ENCODE results near the gene FAM53B. TPM values are rescaled to one million over a fixed set of nuclear protein-coding genes. Genes with fewer than 3 reads are reported as not detected.

FAM53B gene
- total RNA-seq, 1 experiment from 2014 or later: 9.4 TPM

DNA sequence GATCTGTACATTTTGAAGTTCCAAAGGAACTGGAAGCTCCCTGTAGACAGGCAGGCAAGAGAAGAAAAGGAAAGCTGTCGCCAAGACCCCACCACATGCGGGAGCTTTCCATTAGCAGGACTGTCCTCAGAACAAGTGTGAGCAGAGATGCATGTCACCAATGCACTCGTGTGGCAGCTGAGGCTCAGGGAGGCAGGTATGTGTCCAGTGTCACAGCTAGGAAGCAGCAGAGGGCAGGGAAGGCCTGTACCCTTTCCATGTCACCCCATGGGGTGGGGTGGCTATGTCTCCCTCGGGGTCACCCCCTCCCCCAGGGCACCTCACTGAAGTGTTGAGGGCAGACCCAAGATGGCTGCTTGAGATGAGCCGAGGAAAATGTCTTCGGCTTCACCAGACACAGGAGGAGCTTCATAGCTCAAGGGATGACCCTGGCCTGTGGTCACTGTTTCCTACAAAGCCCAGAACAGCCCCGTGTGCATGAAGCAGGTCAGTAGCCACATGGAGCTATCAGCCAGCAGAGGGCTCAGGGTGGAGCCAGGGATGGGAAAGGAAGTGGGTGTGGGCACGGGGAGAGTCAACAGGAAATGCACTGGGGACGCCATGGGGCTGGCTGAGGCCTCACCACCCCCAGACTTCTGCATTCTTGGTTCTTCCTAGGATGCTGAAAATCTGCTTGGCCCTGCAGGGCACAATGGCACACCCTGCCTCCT is 96.6 kb downstream of the FAM53B start:
- Histone ChIP-seq H3K36me3 (no peaks in the 10 kb centered on the region), H3K9me3 (replicated peaks) (no peaks in the 10 kb centered on the region), H3K4me3 (no peak overlapping the region), H3K27me3 (no peaks in the 10 kb centered on the region), H3K4me1 (peaks cover 49% of the 10 kb centered on the region), H3K27ac (peak overlapping the region; percentile 91)
- DNase-seq: peak; percentile 36 to 52

DNA sequence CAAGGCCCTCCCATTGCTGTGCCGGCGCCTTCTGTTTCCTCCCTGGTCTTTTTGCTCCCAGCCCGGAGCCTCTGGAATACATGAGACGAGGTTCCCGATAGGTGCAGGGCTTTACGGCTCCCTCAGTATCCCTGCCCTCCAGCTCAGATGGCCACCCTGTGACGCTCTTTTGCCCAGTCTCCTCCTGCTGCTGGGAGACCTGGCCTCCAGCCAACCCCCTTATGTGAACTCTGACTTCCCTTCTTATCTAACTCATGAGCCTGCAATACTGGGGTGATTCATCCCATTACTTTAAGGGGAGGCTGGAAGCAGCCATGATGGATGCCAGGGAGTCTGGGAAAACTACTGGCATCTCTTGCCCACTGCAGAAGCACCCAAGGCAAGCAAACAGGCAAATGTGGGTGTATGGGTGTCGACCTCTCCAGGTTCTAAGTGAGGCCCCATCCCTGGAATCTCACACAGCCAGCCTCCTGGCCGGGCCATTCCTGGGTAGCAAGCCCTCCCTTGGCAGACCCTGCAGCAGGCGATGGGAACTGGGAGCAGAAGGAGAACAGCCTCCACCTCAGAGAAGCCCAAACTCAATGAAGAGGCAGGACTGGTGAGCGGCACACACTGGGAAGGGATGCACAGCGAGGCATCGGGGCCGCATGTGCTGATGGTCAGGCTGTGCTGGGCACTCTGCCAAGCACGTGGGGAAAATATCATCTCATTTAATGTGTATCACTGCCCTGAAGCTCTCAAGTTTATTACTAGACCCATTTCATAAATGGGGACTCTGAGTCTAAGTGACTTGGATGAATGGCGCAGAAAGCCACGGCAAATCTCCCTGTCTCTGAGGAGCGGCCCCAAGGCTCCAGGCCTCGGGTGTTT is 97.5 kb downstream of the FAM53B start:
- H3K4me3 ChIP-seq: no peak overlapping the region
- peaks cover 49% of the 10 kb centered on the region for H3K4me1 ChIP-seq
- no peaks in the 10 kb centered on the region for H3K36me3 ChIP-seq
- DNase-seq: peak; percentile 34 to 43
- no peak overlapping the region for H3K27ac ChIP-seq
- no peaks in the 10 kb centered on the region for H3K9me3 ChIP-seq (replicated peaks)
- H3K27me3 ChIP-seq: no peaks in the 10 kb centered on the region

DNA sequence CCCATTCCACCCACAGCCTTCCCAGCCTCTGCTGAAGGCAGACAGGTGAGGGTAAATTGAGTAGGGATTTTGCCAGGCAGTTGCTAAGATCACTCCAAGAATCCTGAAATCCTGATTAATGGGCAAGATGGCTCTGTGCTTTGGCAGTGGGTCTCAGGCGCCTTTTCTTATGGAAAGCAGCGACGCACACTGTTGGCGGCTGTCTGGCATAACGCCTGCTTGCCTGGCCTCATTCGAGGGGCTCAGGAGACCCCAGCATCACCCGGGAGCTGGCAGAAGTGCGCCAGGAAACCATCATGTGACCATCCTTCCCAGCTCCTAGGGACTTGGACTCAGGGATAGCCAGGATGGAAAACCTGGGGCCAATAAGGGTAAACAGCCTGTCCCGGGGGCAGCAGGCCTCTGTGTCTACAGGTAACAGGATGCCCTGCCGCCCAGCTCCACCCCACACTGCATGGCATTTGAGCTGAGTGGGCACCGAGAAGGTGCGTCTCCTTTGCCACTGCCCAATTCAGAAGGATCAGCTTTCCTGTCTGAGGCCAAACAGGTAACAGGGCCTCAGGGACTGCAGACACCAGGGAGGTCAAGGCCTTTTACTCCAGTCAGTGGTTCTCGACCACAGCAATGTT is 98.6 kb downstream of the FAM53B start:
- Histone ChIP-seq H3K36me3 (no peaks in the 10 kb centered on the region), H3K27ac (no peak overlapping the region), H3K4me1 (peaks cover 40% of the 10 kb centered on the region), H3K9me3 (replicated peaks) (no peaks in the 10 kb centered on the region), H3K4me3 (no peak overlapping the region), H3K27me3 (no peaks in the 10 kb centered on the region)
- no peak for DNase-seq

DNA sequence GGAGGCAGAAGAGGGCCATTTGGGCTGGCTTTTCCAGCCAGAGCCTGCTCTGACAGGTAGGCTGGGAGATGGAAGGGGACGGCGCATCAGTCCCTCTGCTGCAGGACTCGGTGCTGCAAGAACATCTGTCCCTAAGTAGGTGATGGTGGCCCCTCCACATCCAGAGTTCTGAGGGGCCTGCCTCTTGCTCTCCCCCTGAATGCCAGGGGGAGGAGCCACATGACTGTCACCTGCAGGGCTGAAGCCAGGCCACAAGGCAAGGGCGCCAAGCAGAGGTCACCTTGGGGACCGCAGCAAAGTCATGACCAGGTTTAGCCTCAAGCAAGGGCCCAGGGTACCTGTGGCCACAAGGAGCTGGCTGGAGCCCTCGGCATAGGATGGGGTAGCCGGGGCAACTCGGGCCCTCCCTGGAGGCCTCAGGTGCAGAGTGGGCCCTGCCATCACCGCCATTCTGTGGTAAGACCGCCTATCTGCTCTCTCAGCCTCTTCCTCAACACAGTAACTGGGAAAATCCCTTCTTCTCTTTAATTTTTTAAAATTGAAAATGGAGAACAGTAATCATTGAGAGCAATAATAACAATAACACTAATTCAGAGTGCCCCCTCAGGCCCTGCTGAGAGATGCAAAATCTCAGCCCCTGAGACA is 99.3 kb downstream of the FAM53B start:
- DNase-seq: no peak
- H3K36me3 ChIP-seq: no peaks in the 10 kb centered on the region
- H3K4me3 ChIP-seq: no peak overlapping the region
- H3K9me3 ChIP-seq (replicated peaks): no peaks in the 10 kb centered on the region
- H3K4me1 ChIP-seq: peaks cover 35% of the 10 kb centered on the region
- H3K27me3 ChIP-seq: no peaks in the 10 kb centered on the region
- no peak overlapping the region for H3K27ac ChIP-seq

DNA sequence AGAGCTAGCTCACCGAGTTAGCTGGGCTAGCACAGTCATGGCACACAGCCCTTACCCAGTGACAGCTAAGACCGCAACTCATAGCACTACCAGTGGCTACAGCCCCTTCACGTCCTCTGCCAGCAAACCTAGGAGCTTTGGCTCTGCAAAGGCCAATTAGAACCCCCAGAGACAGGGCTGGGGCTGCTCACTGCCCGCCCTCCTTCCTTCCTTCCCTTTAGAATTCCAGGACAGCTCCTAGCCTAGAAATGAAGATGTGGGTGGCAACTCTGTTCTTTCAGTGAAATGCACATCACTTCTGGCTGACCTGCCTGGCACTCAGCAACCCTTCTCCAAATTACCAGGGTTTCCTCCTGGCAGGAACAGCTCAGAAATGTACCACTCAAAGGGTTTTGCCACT is 99.9 kb downstream of the FAM53B start:
- Histone ChIP-seq H3K36me3 (no peaks in the 10 kb centered on the region), H3K4me3 (no peak overlapping the region), H3K27me3 (no peaks in the 10 kb centered on the region), H3K27ac (no peak overlapping the region), H3K9me3 (replicated peaks) (no peaks in the 10 kb centered on the region), H3K4me1 (peaks cover 28% of the 10 kb centered on the region)
- DNase-seq: no peak

DNA sequence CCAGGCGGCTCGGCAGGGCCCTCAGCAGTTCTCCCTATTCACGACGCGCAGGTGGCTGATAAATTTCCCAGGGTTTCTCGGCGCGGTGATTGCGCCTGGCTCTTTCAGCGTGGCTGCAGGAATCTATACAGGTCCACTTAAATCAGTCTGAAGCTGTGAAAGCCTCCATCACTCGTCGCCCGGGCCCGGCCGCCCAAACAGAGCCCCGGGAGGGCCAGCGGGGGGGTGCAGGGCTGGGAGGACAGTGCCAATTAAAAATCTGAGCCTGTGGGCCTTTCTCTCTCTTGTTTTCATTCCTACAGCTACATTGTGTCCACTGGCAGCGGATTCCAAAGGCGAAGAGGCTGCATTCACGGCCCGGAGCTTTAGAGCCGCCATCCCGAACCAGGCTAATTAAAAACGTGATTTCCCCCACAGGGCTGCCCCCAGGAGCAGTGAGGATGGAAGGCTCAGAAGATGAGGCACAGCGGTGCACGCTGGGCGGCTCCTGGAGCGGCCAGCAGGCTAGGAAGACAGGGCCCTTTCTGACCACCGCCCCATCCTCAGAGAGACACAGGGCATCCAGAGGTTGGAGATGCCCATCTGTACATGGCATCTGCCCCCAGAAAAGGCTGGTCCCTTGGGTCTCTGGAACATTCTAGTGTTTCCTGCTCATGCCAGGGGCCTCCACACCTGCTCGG is 100.7 kb downstream of the FAM53B start:
- DNase-seq: no peak
- no peaks in the 10 kb centered on the region for H3K27me3 ChIP-seq
- no peak overlapping the region for H3K4me3 ChIP-seq
- no peaks in the 10 kb centered on the region for H3K9me3 ChIP-seq (replicated peaks)
- H3K4me1 ChIP-seq: peaks cover 23% of the 10 kb centered on the region
- no peak overlapping the region for H3K27ac ChIP-seq
- H3K36me3 ChIP-seq: no peaks in the 10 kb centered on the region

DNA sequence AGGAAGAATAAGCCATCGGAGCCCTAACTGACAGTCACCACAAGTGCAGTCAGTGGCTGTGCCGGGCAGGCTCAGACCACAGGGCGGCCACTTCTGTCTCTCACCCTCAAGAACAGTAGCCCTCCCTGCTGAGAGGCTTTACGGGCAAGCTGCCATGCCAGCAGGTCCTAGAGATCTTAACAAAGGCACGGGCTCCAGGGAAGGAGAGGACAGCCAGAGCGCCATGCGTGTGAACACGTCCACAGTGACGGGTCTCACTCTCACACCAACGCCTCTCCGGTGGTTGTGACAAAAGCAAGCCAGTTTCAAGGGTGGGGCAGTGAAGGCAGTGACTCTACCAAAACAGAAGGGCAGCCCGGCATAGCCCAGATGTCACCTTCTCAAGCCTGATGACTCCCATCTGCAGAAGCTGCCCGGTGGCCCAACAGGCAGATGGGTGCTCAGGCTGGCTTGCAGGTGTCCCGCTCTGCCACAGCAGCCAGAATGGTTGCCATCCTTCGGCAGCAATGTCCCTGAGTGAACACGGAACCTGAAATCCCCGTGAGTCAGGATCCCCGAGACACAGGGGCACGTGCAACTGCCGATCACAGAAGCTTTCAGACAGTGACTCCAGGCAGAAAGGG is 102.0 kb downstream of the FAM53B start:
- no peak for DNase-seq
- Histone ChIP-seq H3K4me3 (no peak overlapping the region), H3K36me3 (no peaks in the 10 kb centered on the region), H3K27me3 (no peaks in the 10 kb centered on the region), H3K27ac (no peak overlapping the region), H3K4me1 (peaks cover 10% of the 10 kb centered on the region; the same call in 1 of the 2 replicates), H3K9me3 (replicated peaks) (no peaks in the 10 kb centered on the region)

DNA sequence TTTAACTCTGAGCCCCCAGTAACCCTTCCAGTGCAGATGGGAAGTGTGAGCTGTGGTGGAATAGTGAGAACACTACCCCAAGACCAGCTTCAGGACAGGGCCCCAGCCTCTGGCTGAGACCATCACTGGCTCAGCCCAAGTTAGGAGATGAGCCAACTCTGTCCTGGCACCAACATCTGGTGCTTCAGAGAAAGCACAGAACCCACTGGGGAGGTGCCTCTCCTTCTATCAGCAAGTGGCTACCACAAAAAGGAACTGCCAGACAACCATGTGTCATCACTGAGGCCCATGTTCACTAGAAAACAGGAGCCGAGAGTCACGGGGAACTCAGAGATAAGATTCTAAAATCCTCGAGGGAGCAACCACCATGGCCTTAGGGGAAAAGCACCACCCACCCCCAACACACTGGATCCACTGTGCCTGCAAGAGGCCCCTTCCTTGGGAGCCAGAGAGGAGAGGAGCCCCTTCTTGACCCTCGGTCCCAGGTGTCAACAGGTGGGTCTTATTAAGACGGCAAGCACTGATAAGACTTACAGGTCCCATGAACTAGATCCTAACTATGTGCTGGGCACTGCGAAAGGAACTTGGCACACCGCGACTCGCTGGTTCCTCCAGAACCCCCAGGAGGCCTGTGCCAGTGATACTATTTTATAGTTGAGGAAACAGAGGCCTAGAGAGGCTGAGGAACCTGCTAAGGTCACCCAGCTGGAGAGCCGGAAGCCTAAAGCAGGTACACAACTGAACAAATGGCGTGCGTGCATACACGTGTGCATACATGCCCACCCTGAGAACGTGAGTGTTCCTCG is 102.7 kb downstream of the FAM53B start:
- DNase-seq: no peak
- H3K27ac ChIP-seq: no peak overlapping the region
- no peaks in the 10 kb centered on the region for H3K27me3 ChIP-seq
- H3K36me3 ChIP-seq: no peaks in the 10 kb centered on the region
- peaks cover 6% of the 10 kb centered on the region; the same call in 1 of the 2 replicates for H3K4me1 ChIP-seq
- no peak overlapping the region for H3K4me3 ChIP-seq
- H3K9me3 ChIP-seq (replicated peaks): no peaks in the 10 kb centered on the region

DNA sequence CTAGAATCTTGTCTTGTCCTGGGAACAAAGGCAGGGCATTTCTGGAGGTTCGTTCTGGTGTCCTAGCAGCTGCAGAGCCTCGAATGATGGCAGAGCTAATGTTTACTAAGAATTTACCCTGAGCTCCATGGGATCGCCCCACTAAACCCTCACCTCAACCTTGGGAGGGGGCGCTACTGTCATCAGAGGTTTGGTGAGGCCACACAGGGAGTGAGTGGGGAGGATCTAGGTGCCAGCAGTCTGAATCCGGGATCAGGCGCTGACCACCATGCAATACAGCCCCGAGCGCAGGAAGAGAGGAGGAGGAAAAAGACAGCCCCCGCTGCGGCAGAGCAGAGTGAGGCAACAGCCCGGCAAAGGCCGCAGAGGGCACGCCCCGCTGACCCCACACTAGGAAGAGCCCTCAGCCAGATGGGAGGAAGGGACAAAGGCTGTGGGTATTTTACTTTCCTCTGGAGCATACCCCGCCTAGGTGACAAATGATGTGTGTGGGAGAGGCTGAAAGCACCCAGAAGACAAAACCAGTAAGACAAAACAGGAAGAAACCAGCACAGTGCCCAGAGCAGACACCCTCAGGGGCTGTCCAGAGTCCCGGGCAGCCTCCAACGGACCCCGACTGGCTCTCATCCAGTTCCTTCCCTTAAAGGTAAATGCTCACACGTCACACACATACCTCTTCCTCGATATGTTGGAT is 103.5 kb downstream of the FAM53B start:
- H3K9me3 ChIP-seq (replicated peaks): no peaks in the 10 kb centered on the region
- no peak overlapping the region for H3K4me3 ChIP-seq
- H3K27me3 ChIP-seq: no peaks in the 10 kb centered on the region
- H3K36me3 ChIP-seq: no peaks in the 10 kb centered on the region
- no peaks in the 10 kb centered on the region for H3K4me1 ChIP-seq
- no peak for DNase-seq
- no peak overlapping the region for H3K27ac ChIP-seq

DNA sequence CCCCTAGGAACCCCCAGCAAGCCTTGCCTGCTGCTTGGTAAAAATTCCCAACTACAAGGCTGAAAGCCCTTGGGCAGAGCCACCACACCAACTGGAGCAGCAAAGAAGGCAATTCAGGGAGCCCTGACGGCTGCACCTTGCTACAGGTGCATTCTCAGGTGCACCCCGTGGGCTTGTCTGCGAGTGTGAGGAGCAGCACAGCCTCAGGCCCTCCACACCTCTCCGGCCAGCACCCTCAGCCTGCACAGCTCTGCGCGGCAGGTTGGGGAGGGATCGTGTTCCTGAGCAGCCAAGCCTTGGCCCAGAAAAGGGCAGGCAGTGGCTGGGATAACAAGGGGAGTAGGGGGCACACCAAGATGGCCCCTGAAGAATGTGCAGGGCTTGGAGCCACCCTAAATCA is 104.1 kb downstream of the FAM53B start:
- Histone ChIP-seq H3K9me3 (replicated peaks) (no peaks in the 10 kb centered on the region), H3K4me3 (no peak overlapping the region), H3K4me1 (no peaks in the 10 kb centered on the region), H3K27ac (no peak overlapping the region), H3K36me3 (no peaks in the 10 kb centered on the region), H3K27me3 (no peaks in the 10 kb centered on the region)
- DNase-seq: no peak

DNA sequence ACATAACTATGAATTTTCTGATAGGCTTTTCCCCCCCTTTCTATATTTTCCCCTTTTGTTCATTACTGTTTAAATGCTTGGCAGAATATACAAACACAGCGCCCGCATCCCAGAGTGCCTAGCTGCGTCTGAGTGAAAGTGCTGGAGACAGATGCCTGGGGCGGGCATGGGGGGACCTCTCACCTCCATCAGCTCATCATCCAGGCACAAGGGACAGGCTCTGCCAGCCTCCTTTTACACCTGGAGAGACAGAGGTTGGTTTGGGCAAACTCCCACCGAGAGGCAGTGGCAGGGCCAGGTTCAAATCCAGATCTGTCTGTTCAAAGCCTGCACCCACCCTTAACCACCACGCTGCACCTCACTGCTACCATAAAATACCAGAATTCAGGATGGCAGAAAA is 104.5 kb downstream of the FAM53B start:
- DNase-seq: no peak
- Histone ChIP-seq H3K36me3 (no peaks in the 10 kb centered on the region), H3K27me3 (no peaks in the 10 kb centered on the region), H3K4me3 (no peak overlapping the region), H3K4me1 (no peaks in the 10 kb centered on the region), H3K27ac (no peak overlapping the region), H3K9me3 (replicated peaks) (no peaks in the 10 kb centered on the region)

DNA sequence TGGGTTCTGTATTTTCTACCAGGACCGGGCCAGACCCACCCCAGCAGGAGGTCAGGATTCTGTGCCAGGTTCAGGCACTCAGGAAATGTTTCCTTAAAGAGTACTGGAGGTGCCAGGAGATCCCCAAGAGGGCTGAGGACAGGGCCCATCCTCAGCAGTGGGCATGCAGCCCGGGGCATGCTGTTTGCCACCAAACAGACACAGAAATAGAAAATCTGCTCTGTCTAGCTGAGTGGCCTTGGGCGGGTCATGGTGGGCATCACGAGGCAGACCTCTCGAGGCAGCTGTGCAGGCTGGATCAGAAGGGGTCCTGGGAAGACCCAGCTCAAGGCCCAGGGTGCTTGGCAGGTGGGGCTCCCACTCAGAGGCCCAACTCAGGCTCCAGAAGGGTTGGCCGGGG is 105.0 kb downstream of the FAM53B start:
- DNase-seq: no peak
- H3K9me3 ChIP-seq (replicated peaks): no peaks in the 10 kb centered on the region
- no peaks in the 10 kb centered on the region for H3K27me3 ChIP-seq
- H3K27ac ChIP-seq: no peak overlapping the region
- H3K4me3 ChIP-seq: no peak overlapping the region
- H3K36me3 ChIP-seq: no peaks in the 10 kb centered on the region
- H3K4me1 ChIP-seq: no peaks in the 10 kb centered on the region

DNA sequence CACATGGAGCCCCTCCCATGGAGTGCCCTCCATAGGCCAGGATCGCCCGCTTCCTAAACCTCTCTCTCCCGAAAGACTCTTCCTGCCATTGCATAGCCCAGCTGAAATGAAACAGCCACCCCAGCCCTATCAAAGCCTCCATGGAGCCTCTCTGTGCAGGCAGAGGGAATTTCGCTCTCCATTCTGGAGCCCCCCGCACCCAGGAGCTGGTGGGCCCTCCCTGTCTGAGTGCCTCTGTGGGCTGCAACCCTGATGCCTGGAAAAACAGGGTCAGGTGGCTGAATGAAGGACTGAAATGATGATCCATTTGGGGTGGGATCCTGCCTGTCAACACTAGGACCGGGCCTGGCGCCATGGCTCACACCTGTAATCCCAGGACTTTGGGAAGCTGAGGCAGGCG is 106.4 kb downstream of the FAM53B start:
- Histone ChIP-seq H3K9me3 (replicated peaks) (no peaks in the 10 kb centered on the region), H3K27me3 (no peaks in the 10 kb centered on the region), H3K4me3 (no peak overlapping the region), H3K27ac (no peak overlapping the region), H3K4me1 (no peaks in the 10 kb centered on the region), H3K36me3 (no peaks in the 10 kb centered on the region)
- DNase-seq: no peak

Data from SJCRH30 (cell line).